ENCODE measurements around the gene ZFAND6.

DNA sequence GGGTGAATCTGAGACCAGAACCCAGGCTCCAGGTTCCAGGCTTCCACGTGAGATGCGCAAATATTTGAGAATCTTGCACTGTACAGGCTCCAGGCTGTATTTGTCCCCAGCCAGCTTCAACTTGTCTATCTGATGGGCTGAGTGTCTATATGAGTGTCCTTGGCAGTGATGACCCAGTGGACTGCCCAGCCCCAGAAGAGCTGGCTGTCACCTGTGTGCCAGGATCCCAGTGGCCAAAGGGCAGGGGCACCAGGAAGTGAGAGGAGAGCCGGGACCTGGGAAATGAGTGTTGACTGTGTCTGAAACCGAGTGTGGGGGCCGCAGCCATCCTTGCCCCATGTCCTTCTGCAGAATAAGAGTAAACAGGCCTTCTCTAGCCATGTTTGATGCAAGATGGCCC lies 103.7 kb downstream of the ZFAND6 start:
- TF ChIP-seq FOXM1 (IDR thresholded peaks at IDR 0.05; ENCODE audit: borderline replicate concordance) (no peak), FOXA1 (IDR thresholded peaks at IDR 0.05) (no peak)

Data from HEK293T (cell line).